Progenitor cell of endocrine pancreas (in vitro differentiated cells): ENCODE measurements around the gene PRKRA. TPM values are rescaled to one million over a fixed set of nuclear protein-coding genes. Genes with fewer than 3 reads are reported as not detected.
A peak's percentile ranks its signal among the peaks of the same experiment; 100 is the strongest.

Experiments used
- DNase-seq: peaks from one replicate; pipeline ENCODE4 v3.0.0; 2021; ENCODE audit warnings: low spot score; ENCODE audit not compliant: unreplicated experiment
- H3K27ac Mint-ChIP-seq: 2 replicates; pipeline ENCODE4 v1.8.0; 2021; ENCODE audit warnings: mild to moderate bottlenecking, moderate library complexity, mixed read lengths
- H3K27me3 Mint-ChIP-seq: 2 replicates; pipeline ENCODE4 v1.8.0; 2021; ENCODE audit warnings: mixed read lengths
- H3K36me3 Mint-ChIP-seq: 2 replicates; pipeline ENCODE4 v1.8.0; 2022; ENCODE audit warnings: mixed read lengths; ENCODE audit not compliant: insufficient read depth
- H3K4me1 Mint-ChIP-seq: 2 replicates; pipeline ENCODE4 v1.8.0; 2021; ENCODE audit warnings: low read depth, mixed read lengths
- H3K4me3 Mint-ChIP-seq: 2 replicates; pipeline ENCODE4 v1.8.0; 2021; ENCODE audit warnings: low read depth, mild to moderate bottlenecking, moderate library complexity, mixed read lengths
- H3K9me3 Mint-ChIP-seq: 2 replicates; pipeline ENCODE4 v1.8.0; 2021; ENCODE audit warnings: low read depth, mixed read lengths
- total RNA-seq: library from RNA; stranded (reverse); gene quantifications from 2 replicates; pipeline ENCODE4 v1.2.1, GENCODE V29; 2021
- TF ChIP-seq, protein P1 (sequence below): fragments of 200-600 bp; sonication (generic); IDR thresholded peaks from one replicate; pipeline ENCODE4 v1.5.0; 2021; ENCODE audit warnings: antibody characterized with exemption, mild to moderate bottlenecking; ENCODE audit not compliant: unreplicated experiment

PRKRA gene
- total RNA-seq, 1 donor from 2014 or later = 92.1 TPM

DNA sequence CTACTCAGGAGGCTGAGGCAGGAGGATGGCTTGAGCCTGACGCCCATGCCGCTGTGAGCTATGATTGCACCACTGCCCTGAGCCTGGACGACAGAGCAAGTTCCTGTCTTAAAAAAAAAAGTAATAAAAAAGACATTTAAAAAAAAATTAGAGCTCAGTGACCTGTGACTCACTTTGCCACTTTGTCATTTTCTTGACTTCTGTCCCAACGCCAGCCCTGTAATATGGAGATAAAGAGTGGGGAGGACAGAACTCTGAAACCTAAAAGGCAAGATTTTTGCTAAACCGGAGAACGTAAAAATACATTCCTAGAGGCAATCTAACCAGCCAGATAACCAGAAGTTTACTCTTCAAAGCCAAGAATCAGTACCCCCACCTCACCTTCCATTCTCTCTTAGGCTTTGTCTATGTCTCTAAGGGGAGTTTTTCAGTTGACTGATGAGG, 49.0 kb downstream of the PRKRA start:
- Mint-ChIP-seq H3K27me3 (no peaks in the 10 kb centered on the region), H3K27ac (no peak overlapping the region), H3K4me1 (no peaks in the 10 kb centered on the region), H3K4me3 (no peak overlapping the region), H3K36me3 (no peaks in the 10 kb centered on the region), H3K9me3 (no peaks in the 10 kb centered on the region)
- no peak for DNase-seq
- TF ChIP-seq, protein P1, sequence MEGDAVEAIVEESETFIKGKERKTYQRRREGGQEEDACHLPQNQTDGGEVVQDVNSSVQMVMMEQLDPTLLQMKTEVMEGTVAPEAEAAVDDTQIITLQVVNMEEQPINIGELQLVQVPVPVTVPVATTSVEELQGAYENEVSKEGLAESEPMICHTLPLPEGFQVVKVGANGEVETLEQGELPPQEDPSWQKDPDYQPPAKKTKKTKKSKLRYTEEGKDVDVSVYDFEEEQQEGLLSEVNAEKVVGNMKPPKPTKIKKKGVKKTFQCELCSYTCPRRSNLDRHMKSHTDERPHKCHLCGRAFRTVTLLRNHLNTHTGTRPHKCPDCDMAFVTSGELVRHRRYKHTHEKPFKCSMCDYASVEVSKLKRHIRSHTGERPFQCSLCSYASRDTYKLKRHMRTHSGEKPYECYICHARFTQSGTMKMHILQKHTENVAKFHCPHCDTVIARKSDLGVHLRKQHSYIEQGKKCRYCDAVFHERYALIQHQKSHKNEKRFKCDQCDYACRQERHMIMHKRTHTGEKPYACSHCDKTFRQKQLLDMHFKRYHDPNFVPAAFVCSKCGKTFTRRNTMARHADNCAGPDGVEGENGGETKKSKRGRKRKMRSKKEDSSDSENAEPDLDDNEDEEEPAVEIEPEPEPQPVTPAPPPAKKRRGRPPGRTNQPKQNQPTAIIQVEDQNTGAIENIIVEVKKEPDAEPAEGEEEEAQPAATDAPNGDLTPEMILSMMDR = no peak

DNA sequence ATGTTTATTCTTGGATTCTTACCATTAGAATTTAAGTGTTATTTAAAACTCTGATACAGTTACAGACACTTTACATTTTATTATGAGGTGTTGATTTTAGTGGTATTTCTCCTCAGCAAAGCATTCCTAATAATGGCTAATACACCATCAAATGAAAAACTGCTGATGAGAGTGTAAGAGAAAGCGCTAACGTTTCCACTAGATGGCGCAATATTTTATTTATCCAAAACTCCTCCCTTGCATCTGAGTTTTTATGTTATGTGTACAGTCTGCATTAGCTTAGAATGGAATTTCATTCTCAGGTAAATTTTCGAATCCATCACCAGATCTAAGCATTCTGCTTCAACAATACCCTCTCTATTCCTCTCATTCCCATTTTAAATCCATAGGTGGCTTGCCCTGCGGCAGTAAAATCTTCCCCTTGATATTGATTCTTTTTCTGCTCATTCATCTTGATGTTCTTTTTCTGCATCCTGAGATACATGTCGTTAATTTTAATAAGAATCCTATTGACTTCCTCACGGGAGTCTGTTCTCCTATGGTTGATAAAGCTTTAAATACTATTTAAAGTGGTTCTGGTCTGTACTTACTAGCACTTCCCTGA, 53.9 kb downstream of the PRKRA start:
- no peaks in the 10 kb centered on the region for H3K36me3 Mint-ChIP-seq
- no peaks in the 10 kb centered on the region for H3K27me3 Mint-ChIP-seq
- TF ChIP-seq, protein P1 = peak; percentile 75
- no peak overlapping the region for H3K4me3 Mint-ChIP-seq
- H3K4me1 Mint-ChIP-seq = no peaks in the 10 kb centered on the region
- H3K9me3 Mint-ChIP-seq = no peaks in the 10 kb centered on the region
- no peak overlapping the region for H3K27ac Mint-ChIP-seq
- no peak for DNase-seq

DNA sequence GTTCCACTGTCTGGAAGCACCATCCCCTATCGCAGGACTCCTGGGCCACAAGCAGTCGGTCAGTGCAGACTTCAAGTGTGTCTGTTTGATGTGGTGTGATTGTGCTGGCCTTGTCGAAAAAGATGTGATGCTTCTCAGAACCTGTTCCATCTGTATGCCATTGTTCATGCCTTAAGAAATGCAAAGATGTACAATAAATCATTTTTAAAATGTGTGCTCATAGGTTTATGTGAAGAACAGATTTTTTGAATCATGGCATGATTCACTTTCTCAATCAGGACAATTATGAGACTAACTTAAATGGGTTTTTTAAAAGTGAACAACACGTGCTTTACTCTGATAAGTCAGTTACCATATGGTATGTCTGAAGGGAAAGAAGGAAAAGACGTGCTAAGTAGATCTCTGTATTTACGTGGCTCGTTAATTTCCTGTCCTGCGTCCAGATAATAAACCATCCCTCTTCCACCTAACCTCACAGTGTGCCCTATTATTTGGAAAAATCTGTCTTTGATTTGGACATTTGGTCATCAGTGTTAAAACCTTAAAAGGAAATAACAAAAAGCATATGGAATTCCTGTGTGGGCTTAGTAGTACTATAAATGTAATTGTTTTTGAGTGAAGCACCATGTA, 54.9 kb downstream of the PRKRA start:
- no peaks in the 10 kb centered on the region for H3K27me3 Mint-ChIP-seq
- TF ChIP-seq, protein P1 = no peak
- DNase-seq = no peak
- H3K9me3 Mint-ChIP-seq = no peaks in the 10 kb centered on the region
- H3K27ac Mint-ChIP-seq = no peak overlapping the region
- no peaks in the 10 kb centered on the region for H3K36me3 Mint-ChIP-seq
- H3K4me3 Mint-ChIP-seq = no peak overlapping the region
- no peaks in the 10 kb centered on the region for H3K4me1 Mint-ChIP-seq

DNA sequence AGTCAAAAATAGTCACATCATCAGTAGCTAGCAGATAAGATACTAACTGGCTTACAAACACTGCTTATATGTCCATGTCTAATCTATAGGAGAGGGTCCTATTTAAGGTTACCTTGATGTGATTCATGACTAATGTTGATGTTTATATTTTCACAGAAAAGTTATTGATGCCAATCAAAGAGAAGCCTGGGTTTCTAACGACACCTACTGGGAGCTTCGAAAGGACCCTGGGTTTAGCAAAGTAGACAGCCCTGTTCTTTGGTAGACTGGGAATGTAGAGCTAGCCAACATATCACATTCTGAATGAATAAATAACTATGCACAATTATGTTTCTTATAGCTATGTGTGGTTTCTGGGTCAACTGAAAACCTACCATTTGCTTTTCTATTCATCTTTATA, 55.7 kb downstream of the PRKRA start:
- no peaks in the 10 kb centered on the region for H3K27me3 Mint-ChIP-seq

DNA sequence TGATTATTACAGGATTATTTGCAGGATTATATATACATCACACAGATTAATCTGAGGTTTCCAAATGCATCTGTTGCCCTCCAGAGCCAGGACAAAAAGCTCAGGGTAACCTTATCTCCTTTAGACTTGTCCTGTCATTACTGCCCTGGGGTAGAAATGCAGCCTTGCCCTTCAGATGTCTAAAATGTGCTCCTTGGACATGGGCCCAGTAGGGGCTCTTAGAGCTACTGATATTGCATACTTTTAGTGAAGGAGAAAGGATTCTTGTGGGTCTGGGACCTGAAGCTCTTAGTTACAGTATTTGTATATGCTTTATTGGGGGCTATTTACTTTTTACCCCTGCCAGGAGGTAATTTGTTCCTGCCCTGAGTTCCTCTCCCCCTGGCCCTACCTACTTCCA, 56.1 kb downstream of the PRKRA start:
- Mint-ChIP-seq H3K4me1 (no peaks in the 10 kb centered on the region), H3K4me3 (no peak overlapping the region), H3K36me3 (no peaks in the 10 kb centered on the region), H3K27ac (no peak overlapping the region), H3K9me3 (no peaks in the 10 kb centered on the region), H3K27me3 (no peaks in the 10 kb centered on the region)
- DNase-seq = no peak
- TF ChIP-seq, protein P1 = no peak

More for the DNA sequence above, 55.7 kb downstream of the PRKRA start:
- no peak overlapping the region for H3K27ac Mint-ChIP-seq
- DNase-seq = no peak
- no peaks in the 10 kb centered on the region for H3K4me1 Mint-ChIP-seq
- H3K4me3 Mint-ChIP-seq = no peak overlapping the region
- no peaks in the 10 kb centered on the region for H3K36me3 Mint-ChIP-seq
- H3K9me3 Mint-ChIP-seq = no peaks in the 10 kb centered on the region
- TF ChIP-seq, protein P1 = no peak
